Measurements from ENCODE around the gene C6.

The C6 gene

GRCh38 chr5:41093803-41094202 is 119.5 kb downstream of the C6 start:
- no peaks in the 10 kb centered on the region for H3K36me3 ChIP-seq (ENCODE audit: control insufficient read depth in 2 of 2, insufficient read depth in 2 of 2, low read length in 2 of 2)
- no peaks in the 10 kb centered on the region for H3K27me3 ChIP-seq (ENCODE audit: control insufficient read depth in 1 of 2, insufficient read depth in 2 of 2, low read length in 2 of 2)
- H3K9me3 ChIP-seq (ENCODE audit: control insufficient read depth in 2 of 2, low read length in 2 of 2): no peaks in the 10 kb centered on the region
- H3K27ac ChIP-seq (ENCODE audit: low read length): no peak overlapping the region
- H3K9ac ChIP-seq (ENCODE audit: low read length in 2 of 2): no peak overlapping the region
- no peaks in the 10 kb centered on the region for H3K4me1 ChIP-seq (ENCODE audit: control insufficient read depth, insufficient read depth, low read length)
- H3K4me3 ChIP-seq (ENCODE audit: low read length in 2 of 2): no peak overlapping the region

Measured in stomach smooth muscle (tissue), 2 donors.